Esophagus muscularis mucosa (tissue), 4 donors: ENCODE measurements around the gene B9D1.

Source experiments
- CTCF ChIP-seq, 3 experiments: fragments of 200-600 bp in 2 of 3; fragments of 450-650 bp in 1 of 3; sonication (generic) in 2 of 3; IDR thresholded peaks; one replicate each; pipeline ENCODE4 v1.5.1; 2017 to 2019; ENCODE audit warnings: antibody characterized with exemption in 3 of 3, mild to moderate bottlenecking in 2 of 3, moderate library complexity in 1 of 3
- EP300 ChIP-seq: sonication (generic); formaldehyde crosslinking; IDR thresholded peaks from one replicate; pipeline ENCODE4 v1.6.1; 2017; ENCODE audit warnings: antibody characterized with exemption
- POLR2A ChIP-seq: fragments of 450-650 bp; IDR thresholded peaks from one replicate; pipeline ENCODE4 v1.6.1; 2017; ENCODE audit warnings: antibody characterized with exemption, moderate library complexity, mild to moderate bottlenecking, low read depth
- POLR2AphosphoS5 ChIP-seq, 2 donors: sonication (generic); formaldehyde crosslinking; IDR thresholded peaks; one replicate each; pipeline ENCODE4 v1.6.1; 2017; ENCODE audit warnings: antibody characterized with exemption in 2 of 2

- TF ChIP-seq CTCF (IDR thresholded peaks at IDR 0.05) (no peak), POLR2A (no peak), EP300 (no peak), POLR2AphosphoS5 (IDR thresholded peaks at IDR 0.05) (no peak)
These were observed 40.4 kb downstream of the B9D1 start for GRCh38 chr17:19322129-19322505.
